WTC11 (cell line): ENCODE results near the gene ZNF593. TPM values are rescaled to one million over a fixed set of nuclear protein-coding genes. Genes with fewer than 3 reads are reported as not detected.

Experiments
- ATAC-seq: fragments of 200-7000 bp; cut with Tn5 transposase; 2 replicates; pipeline ENCODE4 v1.10.0; 2021; ENCODE audit warnings: mild to moderate bottlenecking, moderate library complexity
- CTCF ChIA-PET: fragments of 300-600 bp; sonication (Branson Sonifier 250); formaldehyde crosslinking; loops from one replicate; lab custom pipeline; 2021; ENCODE audit warnings: antibody characterized with exemption; lab: Charles Lee
- POLR2A ChIA-PET: fragments of 350-600 bp; sonication (Branson Sonifier 250); formaldehyde crosslinking; loops from one replicate; lab custom pipeline; 2021; ENCODE audit warnings: antibody characterized with exemption; lab: Charles Lee
- DNase-seq: peaks from one replicate; pipeline ENCODE4 v3.0.0; 2021; ENCODE audit warnings: low spot score
- H3K27ac Mint-ChIP-seq: 2 replicates; pipeline ENCODE4 v1.8.0; 2021; ENCODE audit warnings: mixed read lengths
- H3K27me3 Mint-ChIP-seq: 2 replicates; pipeline ENCODE4 v1.8.0; 2021; ENCODE audit warnings: low read depth, mild to moderate bottlenecking, moderate library complexity, mixed read lengths
- H3K36me3 Mint-ChIP-seq: 2 replicates; pipeline ENCODE4 v1.8.0; 2021; ENCODE audit warnings: mixed read lengths
- H3K4me1 Mint-ChIP-seq: 2 replicates; pipeline ENCODE4 v1.8.0; 2022; ENCODE audit warnings: mixed read lengths
- H3K4me3 Mint-ChIP-seq: 2 replicates; pipeline ENCODE4 v1.8.0; 2021; ENCODE audit warnings: mild to moderate bottlenecking, moderate library complexity, mixed read lengths
- H3K9me3 Mint-ChIP-seq: 2 replicates; pipeline ENCODE4 v1.8.0; 2021; ENCODE audit warnings: mixed read lengths
- ATF6 ChIP-seq: sonication (generic); formaldehyde crosslinking; IDR thresholded peaks from 2 replicates; pipeline ENCODE4 v1.8.1; 2023; ENCODE audit warnings: mild to moderate bottlenecking, missing genetic modification reagents
- ELF4 ChIP-seq: sonication (generic); formaldehyde crosslinking; IDR thresholded peaks from 2 replicates; pipeline ENCODE4 v1.8.1; 2022; ENCODE audit warnings: low read depth, mild to moderate bottlenecking, moderate library complexity, missing genetic modification reagents
- FOXJ3 ChIP-seq: sonication (generic); formaldehyde crosslinking; IDR thresholded peaks from 2 replicates; pipeline ENCODE4 v1.9.0; 2021; ENCODE audit warnings: missing genetic modification reagents, mild to moderate bottlenecking, borderline replicate concordance
- GABPB1 ChIP-seq: sonication (generic); formaldehyde crosslinking; IDR thresholded peaks from 2 replicates; pipeline ENCODE4 v1.8.1; 2023; ENCODE audit warnings: mild to moderate bottlenecking, missing genetic modification reagents
- IRF2 ChIP-seq: sonication (generic); formaldehyde crosslinking; IDR thresholded peaks from 2 replicates; pipeline ENCODE4 v1.8.0; 2022; ENCODE audit warnings: low read depth, missing genetic modification reagents, borderline replicate concordance
- MXD4 ChIP-seq: fragments of 250-450 bp; sonication (Bioruptor Pico); IDR thresholded peaks from 2 replicates; pipeline ENCODE4 v1.8.0; 2021; ENCODE audit warnings: mild to moderate bottlenecking, moderate library complexity, borderline replicate concordance
- MYBL2 ChIP-seq: sonication (generic); formaldehyde crosslinking; IDR thresholded peaks from 2 replicates; pipeline ENCODE4 v1.8.1; 2023; ENCODE audit warnings: mild to moderate bottlenecking, moderate library complexity, missing genetic modification reagents
- OVOL2 ChIP-seq: fragments of 250-450 bp; sonication (Bioruptor Pico); IDR thresholded peaks from 2 replicates; pipeline ENCODE4 v1.9.0; 2021; ENCODE audit warnings: mild to moderate bottlenecking, borderline replicate concordance
- PREB ChIP-seq: sonication (generic); formaldehyde crosslinking; IDR thresholded peaks from 2 replicates; pipeline ENCODE4 v1.8.1; 2022; ENCODE audit warnings: mild to moderate bottlenecking, missing genetic modification reagents, moderate library complexity, borderline replicate concordance
- STAT6 ChIP-seq: sonication (generic); formaldehyde crosslinking; conservative IDR thresholded peaks from 2 replicates; pipeline ENCODE4 v1.8.1; 2023; ENCODE audit warnings: mild to moderate bottlenecking, low read depth, missing genetic modification reagents, moderate library complexity
- ZNF138 ChIP-seq: sonication (generic); formaldehyde crosslinking; conservative IDR thresholded peaks from 2 replicates; pipeline ENCODE4 v1.8.1; 2022; ENCODE audit warnings: mild to moderate bottlenecking, moderate library complexity, missing genetic modification reagents
- ZNF219 ChIP-seq: sonication (generic); formaldehyde crosslinking; IDR thresholded peaks from 2 replicates; pipeline ENCODE4 v1.8.0; 2023; ENCODE audit warnings: missing genetic modification reagents, mild to moderate bottlenecking, borderline replicate concordance
- ZNF232 ChIP-seq: sonication (generic); formaldehyde crosslinking; IDR thresholded peaks from 2 replicates; pipeline ENCODE4 v1.8.0; 2022; ENCODE audit warnings: mild to moderate bottlenecking, missing genetic modification reagents
- ZNF396 ChIP-seq: fragments of 250-450 bp; sonication (Bioruptor Pico); IDR thresholded peaks from 2 replicates; pipeline ENCODE4 v1.8.0; 2021; ENCODE audit warnings: mild to moderate bottlenecking, moderate library complexity, borderline replicate concordance
- total RNA-seq: library from RNA; stranded (reverse); gene quantifications from 3 replicates; pipeline ENCODE4 v1.2.3, GENCODE V29; 2021

Gene ZNF593
- total RNA-seq, 1 experiment from 2014 or later: 49.1 TPM

GRCh38 chr1:26197813-26198212 is 28.1 kb downstream of the ZNF593 start (continued):
- no peak for TF ChIP-seq ZNF138 (CRISPR knock-in tag)
- TF ChIP-seq ATF6: no peak
- no peak for TF ChIP-seq ZNF219 (CRISPR knock-in tag)

- TF ChIP-seq GABPB1 (CRISPR knock-in tag) (no peak), ELF4 (no peak), PREB (CRISPR knock-in tag) (no peak), ZNF232 (no peak), IRF2 (CRISPR knock-in tag) (no peak), OVOL2 (no peak), MYBL2 (CRISPR knock-in tag) (no peak), ZNF396 (no peak)
- H3K4me3 Mint-ChIP-seq: peak overlapping the region; percentile 60
- H3K9me3 Mint-ChIP-seq: no peaks in the 10 kb centered on the region
- DNase-seq (no peak), ATAC-seq (no peak)
- POLR2A ChIA-PET: interaction anchor here (1.0 kb wide), 1 partner anchor 10 kb away, joined by 4 read pairs; the partner anchor contains the start of gene CATSPER4
- H3K36me3 Mint-ChIP-seq: no peaks in the 10 kb centered on the region
- H3K27ac Mint-ChIP-seq: no peak overlapping the region
- H3K4me1 Mint-ChIP-seq: peaks cover 23% of the 10 kb centered on the region
- no peaks in the 10 kb centered on the region; the same call in none of the 2 replicates for H3K27me3 Mint-ChIP-seq
- CTCF ChIA-PET: interaction anchor here (1.1 to 2.4 kb wide), 4 partner anchors 10 to 33 kb away, joined by 3 to 16 read pairs (median 7); partner anchors contain the start of genes CATSPER4, CEP85, CNKSR1 and ZNF593
Observed at GRCh38 chr1:26200413-26200812, 30.7 kb downstream of the ZNF593 start.

- Mint-ChIP-seq H3K9me3 (no peaks in the 10 kb centered on the region), H3K27ac (no peak overlapping the region), H3K27me3 (no peaks in the 10 kb centered on the region; the same call in none of the 2 replicates), H3K4me3 (no peak overlapping the region), H3K36me3 (no peaks in the 10 kb centered on the region), H3K4me1 (peaks cover 18% of the 10 kb centered on the region)
- no peak for TF ChIP-seq STAT6 (CRISPR knock-in tag)
- TF ChIP-seq FOXJ3 (CRISPR knock-in tag): no peak
- no peak for TF ChIP-seq MXD4 (CRISPR knock-in tag)
- ChIA-PET CTCF (interaction anchor here (0.6 to 2.7 kb wide), 8 partner anchors 10 to 59 kb away, joined by 3 to 26 read pairs (median 6); partner anchors contain the start of genes CATSPER4, CEP85, CNKSR1 and ZNF593), POLR2A (interaction anchor here (0.6 to 1.1 kb wide), 3 partner anchors 8 to 30 kb away, joined by 3 to 7 read pairs (median 4); partner anchors contain the start of gene CEP85)
- ATAC-seq: peak; percentile 21
- no peak for DNase-seq
Observed at GRCh38 chr1:26203642-26204318, 34.1 kb downstream of the ZNF593 start.
